NCI-H526 (cell line): ENCODE data around the gene SEC16A.

ENCODE experiments used
- DNase-seq, 2 experiments: peaks; one replicate each; lab custom pipeline; 2025; lab: John Stamatoyannopoulos, UW

SEC16A gene

GRCh38 chr9:136465500-136466154 is 17.2 kb downstream of the SEC16A start:
- no peak for DNase-seq

GRCh38 chr9:136464241-136464640 is 18.6 kb downstream of the SEC16A start:
- no peak for DNase-seq

- DNase-seq: no peak
Observed at GRCh38 chr9:136463578-136463977, 19.3 kb downstream of the SEC16A start.

- no peak for DNase-seq
Observed at GRCh38 chr9:136462664-136463063, 20.2 kb downstream of the SEC16A start.

- DNase-seq: no peak
Observed at GRCh38 chr9:136460772-136461325, 22.0 kb downstream of the SEC16A start.

GRCh38 chr9:136459425-136459824 is 23.4 kb downstream of the SEC16A start:
- DNase-seq: no peak

- DNase-seq: no peak
Observed at GRCh38 chr9:136457326-136457725, 25.5 kb downstream of the SEC16A start.

GRCh38 chr9:136456258-136456657 is 26.6 kb downstream of the SEC16A start:
- no peak for DNase-seq

GRCh38 chr9:136455043-136456002 is 27.5 kb downstream of the SEC16A start:
- no peak for DNase-seq

GRCh38 chr9:136454026-136454796 is 28.6 kb downstream of the SEC16A start:
- DNase-seq: no peak

GRCh38 chr9:136453326-136453725 is 29.5 kb downstream of the SEC16A start:
- no peak for DNase-seq

- peak; percentile 59 to 86 for DNase-seq
Observed at GRCh38 chr9:136451221-136451877, 31.5 kb downstream of the SEC16A start.

- no peak for DNase-seq
Observed at GRCh38 chr9:136448655-136449054, 34.2 kb downstream of the SEC16A start.

- DNase-seq: no peak
Observed at GRCh38 chr9:136447173-136447778, 35.6 kb downstream of the SEC16A start.

GRCh38 chr9:136445799-136446198 is 37.0 kb downstream of the SEC16A start:
- no peak for DNase-seq

GRCh38 chr9:136444102-136444501 is 38.7 kb downstream of the SEC16A start:
- no peak for DNase-seq

GRCh38 chr9:136443687-136444086 is 39.2 kb downstream of the SEC16A start:
- no peak for DNase-seq

GRCh38 chr9:136443087-136443486 is 39.8 kb downstream of the SEC16A start:
- DNase-seq: no peak

- no peak for DNase-seq
Observed at GRCh38 chr9:136442265-136442664, 40.6 kb downstream of the SEC16A start.

GRCh38 chr9:136441681-136442245 is 41.1 kb downstream of the SEC16A start:
- DNase-seq: no peak

- DNase-seq: no peak
Observed at GRCh38 chr9:136441191-136441680, 41.6 kb downstream of the SEC16A start.
